ENCODE measurements around the gene ERFL. TPM values are rescaled to one million over a fixed set of nuclear protein-coding genes. Genes with fewer than 3 reads are reported as not detected.
A peak's percentile ranks its signal among the peaks of the same experiment; 100 is the strongest.

Gene ERFL
- polyA plus RNA-seq, 2 donors, result 0.07 to 0.24 TPM

DNA sequence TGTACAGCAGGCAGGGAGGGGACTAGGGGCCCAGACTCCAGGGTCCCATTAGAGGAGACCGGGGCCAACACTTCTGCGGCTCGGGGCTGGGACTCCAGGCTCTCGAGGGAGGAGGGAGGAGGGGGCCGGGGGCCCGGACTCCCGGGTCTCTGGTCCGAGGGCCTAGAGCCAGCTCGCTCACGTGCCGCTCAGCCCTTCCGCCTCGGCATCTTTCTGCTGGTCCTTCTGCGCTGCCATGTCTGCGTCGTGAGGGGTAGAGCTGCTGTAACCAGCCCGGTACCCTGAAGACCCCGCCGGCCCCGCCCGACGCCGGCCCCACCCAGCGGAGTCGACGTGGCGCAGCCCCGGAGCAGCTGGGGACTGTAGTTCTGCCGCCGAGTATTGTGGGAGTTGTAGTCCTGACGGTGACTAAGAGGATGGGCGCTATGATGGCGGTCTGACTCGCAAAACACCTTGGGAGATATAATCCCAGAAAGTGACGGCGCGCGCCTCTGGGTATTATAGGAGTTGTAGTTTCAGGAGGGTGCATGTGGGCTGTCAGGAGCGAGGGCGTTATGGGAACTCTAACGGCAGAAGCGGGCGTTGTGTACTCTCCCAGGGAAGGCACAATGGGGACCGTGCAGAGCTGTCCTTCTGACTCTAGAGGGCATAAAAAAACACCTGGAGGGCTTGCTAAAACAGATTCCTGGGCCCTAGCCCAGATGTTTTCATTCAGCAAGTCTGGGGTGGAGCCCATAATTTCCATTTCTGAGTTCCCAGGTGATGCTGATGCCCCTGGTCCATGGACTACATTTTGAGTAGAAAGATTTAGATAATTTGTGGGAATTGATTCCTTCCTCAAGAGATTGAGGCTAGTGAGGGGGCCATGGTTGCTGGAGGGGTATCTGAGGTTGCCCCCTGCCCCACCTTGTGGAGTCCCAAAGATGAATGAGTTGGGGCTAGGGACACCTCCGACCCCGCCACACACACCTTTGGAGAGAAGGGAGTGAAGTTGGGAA, 31.1 kb upstream of the ERFL start, which contains the start of gene RABAC1:
TSS of gene RABAC1 (minus strand) at position 266 of the 998 bp plus-strand sequence. CDS start at position 237, 29 bp downstream.
- H3K4me1 ChIP-seq (ENCODE audit: control insufficient read depth in 2 of 2, insufficient read depth in 2 of 2, low read length in 1 of 2), result peaks cover 0 to 6% of the 10 kb centered on the region in 2 donors
- H3K36me3 ChIP-seq (ENCODE audit: control insufficient read depth in 2 of 2, insufficient read depth in 2 of 2, low read length in 1 of 2), result peaks cover 0 to 11% of the 10 kb centered on the region in 2 donors
- no peaks in the 10 kb centered on the region for H3K27me3 ChIP-seq (ENCODE audit: control insufficient read depth in 1 of 2, insufficient read depth in 2 of 2, low read length in 2 of 2)
- no peaks in the 10 kb centered on the region for H3K9me3 ChIP-seq (ENCODE audit: control insufficient read depth in 2 of 2, insufficient read depth in 1 of 2, low read depth in 1 of 2, low read length in 1 of 2)
- H3K4me3 ChIP-seq (ENCODE audit: low read depth in 1 of 2, low read length in 2 of 2), result peak within 1 kb of the TSS; percentile 74 to 79
- H3K27ac ChIP-seq (ENCODE audit: low read depth in 2 of 2, low read length in 1 of 2), result peak within 1 kb of the TSS; percentile 84 to 91
- WGBS, 2 donors, result 5% methylated on average over 42 to 46 of the region's 46 CpGs

DNA sequence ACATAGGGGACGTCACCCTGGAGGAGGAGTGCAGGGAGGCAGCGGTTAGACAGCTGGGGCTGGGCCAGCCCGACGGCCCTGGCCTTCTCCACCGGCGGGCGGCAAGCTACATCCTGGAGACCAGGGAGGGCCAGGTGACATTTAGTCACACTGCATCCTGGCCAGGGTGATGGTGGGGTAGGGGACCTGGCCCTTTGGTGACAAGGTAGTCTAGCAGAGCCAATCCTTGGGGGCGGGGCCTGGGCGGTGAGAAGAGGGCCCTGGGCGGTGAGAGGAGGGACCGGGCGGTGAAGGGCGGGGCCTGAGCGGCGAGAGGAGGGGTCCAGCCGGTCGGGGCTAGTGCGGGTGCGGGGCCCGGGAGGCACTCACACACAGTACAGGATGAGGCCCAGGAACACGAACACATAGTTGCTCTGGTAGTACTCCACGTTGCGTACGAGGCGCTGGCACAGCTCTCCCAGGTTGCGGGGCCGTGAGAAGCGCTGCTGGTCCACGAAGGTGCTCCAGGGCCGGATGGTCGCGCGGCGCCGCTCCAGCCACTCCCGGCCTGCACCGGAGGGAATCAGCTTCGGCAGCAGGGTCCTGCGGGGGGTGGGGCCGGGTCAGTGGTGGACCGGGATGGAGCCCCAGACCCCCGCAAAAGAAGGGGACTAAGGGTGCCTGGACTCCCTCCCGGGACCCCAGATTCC, 30.3 kb upstream of the ERFL start:
- H3K9me3 ChIP-seq (ENCODE audit: control insufficient read depth in 2 of 2, insufficient read depth in 1 of 2, low read depth in 1 of 2, low read length in 1 of 2), result no peaks in the 10 kb centered on the region
- WGBS, 2 donors, result 1% methylated on average over 39 to 43 of the region's 43 CpGs
- H3K36me3 ChIP-seq (ENCODE audit: control insufficient read depth in 2 of 2, insufficient read depth in 2 of 2, low read length in 1 of 2), result peaks cover 0 to 11% of the 10 kb centered on the region in 2 donors
- H3K27me3 ChIP-seq (ENCODE audit: control insufficient read depth in 1 of 2, insufficient read depth in 2 of 2, low read length in 2 of 2), result no peaks in the 10 kb centered on the region
- H3K4me1 ChIP-seq (ENCODE audit: control insufficient read depth in 2 of 2, insufficient read depth in 2 of 2, low read length in 1 of 2), result peaks cover 0 to 6% of the 10 kb centered on the region in 2 donors
- peak overlapping the region; percentile 84 to 91 for H3K27ac ChIP-seq (ENCODE audit: low read depth in 2 of 2, low read length in 1 of 2)
- H3K4me3 ChIP-seq (ENCODE audit: low read depth in 1 of 2, low read length in 2 of 2), result peak overlapping the region; percentile 74 to 79

DNA sequence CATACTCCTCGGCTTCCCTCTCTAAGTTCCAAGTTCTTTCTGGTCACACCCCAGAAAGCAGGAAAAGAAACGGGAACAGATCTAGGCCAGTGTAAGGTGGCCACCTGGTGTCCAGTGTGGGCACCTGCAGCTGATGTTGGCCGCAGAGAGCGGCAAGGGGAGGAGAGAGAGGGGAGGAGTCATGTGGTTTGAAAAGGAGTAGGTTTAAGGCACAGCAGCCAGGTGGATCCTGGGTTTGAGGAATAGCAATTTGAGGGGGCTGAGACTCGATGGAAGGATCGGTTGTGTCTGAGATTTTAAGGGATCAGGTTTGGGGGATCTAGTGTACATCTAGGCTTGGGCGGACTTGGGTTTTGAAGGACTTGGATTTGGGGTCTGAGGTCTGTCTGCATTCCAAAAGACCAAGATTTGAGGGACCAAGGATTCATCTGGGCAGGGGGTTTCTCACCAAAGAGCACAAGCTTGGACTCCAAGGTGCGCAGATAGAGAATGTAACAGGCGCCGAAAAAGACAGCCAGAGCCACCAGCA, 29.7 kb upstream of the ERFL start:
- H3K27ac ChIP-seq (ENCODE audit: low read depth in 2 of 2, low read length in 1 of 2), result peak overlapping the region; percentile 84 to 91
- H3K4me1 ChIP-seq (ENCODE audit: control insufficient read depth in 2 of 2, insufficient read depth in 2 of 2, low read length in 1 of 2), result peaks cover 0 to 6% of the 10 kb centered on the region in 2 donors
- peak overlapping the region; percentile 74 to 79 for H3K4me3 ChIP-seq (ENCODE audit: low read depth in 1 of 2, low read length in 2 of 2)
- H3K9me3 ChIP-seq (ENCODE audit: control insufficient read depth in 2 of 2, insufficient read depth in 1 of 2, low read depth in 1 of 2, low read length in 1 of 2), result no peaks in the 10 kb centered on the region
- peaks cover 0 to 11% of the 10 kb centered on the region in 2 donors for H3K36me3 ChIP-seq (ENCODE audit: control insufficient read depth in 2 of 2, insufficient read depth in 2 of 2, low read length in 1 of 2)
- H3K27me3 ChIP-seq (ENCODE audit: control insufficient read depth in 1 of 2, insufficient read depth in 2 of 2, low read length in 2 of 2), result no peaks in the 10 kb centered on the region
- 15% methylated on average over 10 of the region's 10 CpGs for WGBS, 2 donors

DNA sequence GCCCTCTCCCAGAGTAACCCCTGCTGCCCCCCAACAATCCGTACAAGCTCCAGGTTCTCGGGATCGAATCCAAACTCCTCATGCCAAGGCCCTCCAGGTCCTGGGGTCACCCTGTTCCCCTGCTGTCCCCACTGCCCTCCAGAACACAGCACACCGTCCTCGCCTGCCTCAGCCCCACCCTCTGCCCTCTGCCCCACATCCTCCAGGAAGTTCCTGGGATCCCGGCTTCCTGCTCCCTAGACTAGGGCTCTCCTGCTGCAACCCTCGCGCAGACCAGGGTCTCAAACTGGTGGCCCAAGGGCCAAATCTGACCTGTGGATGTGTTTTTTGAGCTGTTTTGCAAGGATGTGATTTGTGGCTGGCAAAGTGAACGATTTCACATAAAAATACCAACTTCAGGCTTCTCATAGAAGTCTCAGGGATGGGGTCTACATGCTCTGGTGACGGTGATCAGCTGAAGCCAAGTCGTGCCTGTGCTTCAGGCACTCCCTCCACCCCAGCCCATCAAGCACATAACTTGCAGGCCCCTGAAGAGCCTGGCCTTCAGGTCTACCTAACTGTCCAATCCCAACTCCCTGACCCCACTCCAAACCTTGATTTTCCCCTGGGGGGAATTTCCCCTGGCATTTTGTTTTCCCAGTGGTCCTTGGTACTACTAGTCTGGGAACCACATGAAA, 29.1 kb upstream of the ERFL start:
- Histone ChIP-seq H3K4me1 (ENCODE audit: control insufficient read depth in 2 of 2, insufficient read depth in 2 of 2, low read length in 1 of 2) (peaks cover 0 to 6% of the 10 kb centered on the region in 2 donors), H3K9me3 (ENCODE audit: control insufficient read depth in 2 of 2, insufficient read depth in 1 of 2, low read depth in 1 of 2, low read length in 1 of 2) (no peaks in the 10 kb centered on the region), H3K27me3 (ENCODE audit: control insufficient read depth in 1 of 2, insufficient read depth in 2 of 2, low read length in 2 of 2) (no peaks in the 10 kb centered on the region), H3K4me3 (ENCODE audit: low read depth in 1 of 2, low read length in 2 of 2) (no peak overlapping the region), H3K27ac (ENCODE audit: low read depth in 2 of 2, low read length in 1 of 2) (peak overlapping the region; percentile 84 to 91), H3K36me3 (ENCODE audit: control insufficient read depth in 2 of 2, insufficient read depth in 2 of 2, low read length in 1 of 2) (peaks cover 0 to 11% of the 10 kb centered on the region in 2 donors)
- 80 to 85% methylated on average over 11 of the region's 11 CpGs for WGBS, 2 donors

DNA sequence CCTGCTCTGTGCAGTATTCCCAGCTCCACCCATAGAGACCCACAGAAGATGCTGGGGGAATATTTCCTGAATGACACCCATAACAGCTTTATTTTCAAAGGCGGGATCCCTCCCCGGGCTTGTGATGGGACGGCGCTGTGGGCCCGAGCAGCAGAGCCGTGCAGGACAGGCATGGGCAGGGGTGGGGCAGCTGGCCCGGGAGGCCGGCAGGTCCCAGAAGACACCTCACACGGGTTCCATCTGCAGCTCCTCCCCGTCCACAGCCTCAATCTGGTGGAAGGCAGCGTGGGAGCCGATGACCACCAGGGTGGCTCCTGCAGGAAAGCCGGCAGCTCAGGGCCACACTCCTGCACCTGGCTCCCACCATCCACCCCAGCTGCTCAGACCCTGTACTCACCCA, 28.4 kb upstream of the ERFL start:
- Histone ChIP-seq H3K9me3 (ENCODE audit: control insufficient read depth in 2 of 2, insufficient read depth in 1 of 2, low read depth in 1 of 2, low read length in 1 of 2) (no peaks in the 10 kb centered on the region), H3K27ac (ENCODE audit: low read depth in 2 of 2, low read length in 1 of 2) (no peak overlapping the region), H3K36me3 (ENCODE audit: control insufficient read depth in 2 of 2, insufficient read depth in 2 of 2, low read length in 1 of 2) (peaks cover 0 to 11% of the 10 kb centered on the region in 2 donors), H3K4me3 (ENCODE audit: low read depth in 1 of 2, low read length in 2 of 2) (no peak overlapping the region), H3K4me1 (ENCODE audit: control insufficient read depth in 2 of 2, insufficient read depth in 2 of 2, low read length in 1 of 2) (peaks cover 2 to 6% of the 10 kb centered on the region in 2 donors), H3K27me3 (ENCODE audit: control insufficient read depth in 1 of 2, insufficient read depth in 2 of 2, low read length in 2 of 2) (no peaks in the 10 kb centered on the region)
- 86 to 87% methylated on average over 13 of the region's 13 CpGs for WGBS, 2 donors

DNA sequence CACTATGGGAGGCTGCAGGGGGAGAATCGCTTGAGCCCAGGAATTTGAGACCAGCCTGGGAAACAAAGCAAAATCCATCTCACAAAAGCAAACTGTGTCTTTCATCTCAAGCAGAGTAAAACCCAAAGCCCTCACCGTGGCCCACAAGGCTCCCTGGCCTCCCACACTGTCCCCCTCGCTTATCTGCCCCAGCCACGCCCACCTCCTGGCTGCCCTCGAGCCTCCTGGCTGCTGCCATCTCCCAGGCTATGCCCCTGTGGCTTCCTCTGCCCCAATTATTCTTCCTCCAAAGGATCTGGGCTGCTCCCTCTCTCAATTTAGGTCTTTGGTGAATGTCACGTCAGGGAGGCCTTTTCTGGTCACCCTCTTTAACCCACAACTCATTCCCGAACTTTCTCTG, 27.3 kb upstream of the ERFL start:
- Histone ChIP-seq H3K36me3 (ENCODE audit: control insufficient read depth in 2 of 2, insufficient read depth in 2 of 2, low read length in 1 of 2) (peaks cover 0 to 11% of the 10 kb centered on the region in 2 donors), H3K27ac (ENCODE audit: low read depth in 2 of 2, low read length in 1 of 2) (no peak overlapping the region), H3K4me3 (ENCODE audit: low read depth in 1 of 2, low read length in 2 of 2) (no peak overlapping the region), H3K9me3 (ENCODE audit: control insufficient read depth in 2 of 2, insufficient read depth in 1 of 2, low read depth in 1 of 2, low read length in 1 of 2) (no peaks in the 10 kb centered on the region), H3K27me3 (ENCODE audit: control insufficient read depth in 1 of 2, insufficient read depth in 2 of 2, low read length in 2 of 2) (no peaks in the 10 kb centered on the region), H3K4me1 (ENCODE audit: control insufficient read depth in 2 of 2, insufficient read depth in 2 of 2, low read length in 1 of 2) (peaks cover 2 to 6% of the 10 kb centered on the region in 2 donors)
- WGBS, 2 donors, result 67 to 73% methylated on average over 7 of the region's 7 CpGs

DNA sequence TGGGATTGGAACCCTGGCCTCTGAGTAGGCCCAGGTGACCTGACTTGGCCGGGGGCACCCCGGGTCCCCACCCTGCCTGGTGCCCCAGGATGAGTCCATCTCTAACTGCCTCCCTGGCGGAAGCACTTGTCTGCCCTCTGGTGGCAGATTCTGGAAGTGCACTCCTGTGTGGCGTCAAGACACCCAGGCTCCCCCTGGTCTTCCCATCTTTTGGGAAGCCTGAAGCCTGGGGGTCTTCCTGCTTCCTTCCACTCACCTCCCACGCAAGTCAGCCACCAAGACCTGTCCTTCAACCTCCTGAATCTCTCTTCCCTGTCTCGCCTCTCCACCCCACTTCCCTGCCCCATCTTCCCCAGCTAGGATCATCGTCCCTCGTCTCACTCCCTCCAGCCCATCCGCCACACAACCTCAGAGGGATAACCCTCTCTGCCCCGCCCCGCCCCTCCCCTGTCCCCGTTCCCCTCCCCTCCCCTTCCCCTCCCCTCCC, 23.5 kb upstream of the ERFL start:
- Histone ChIP-seq H3K27ac (ENCODE audit: low read depth in 2 of 2, low read length in 1 of 2) (no peak overlapping the region), H3K9me3 (ENCODE audit: control insufficient read depth in 2 of 2, insufficient read depth in 1 of 2, low read depth in 1 of 2, low read length in 1 of 2) (no peaks in the 10 kb centered on the region), H3K27me3 (ENCODE audit: control insufficient read depth in 1 of 2, insufficient read depth in 2 of 2, low read length in 2 of 2) (no peaks in the 10 kb centered on the region), H3K4me3 (ENCODE audit: low read depth in 1 of 2, low read length in 2 of 2) (no peak overlapping the region), H3K4me1 (ENCODE audit: control insufficient read depth in 2 of 2, insufficient read depth in 2 of 2, low read length in 1 of 2) (peaks cover 0 to 2% of the 10 kb centered on the region in 2 donors), H3K36me3 (ENCODE audit: control insufficient read depth in 2 of 2, insufficient read depth in 2 of 2, low read length in 1 of 2) (peaks cover 0 to 11% of the 10 kb centered on the region in 2 donors)
- WGBS, 2 donors, result 2 to 7% methylated on average over 9 to 12 of the region's 12 CpGs

DNA sequence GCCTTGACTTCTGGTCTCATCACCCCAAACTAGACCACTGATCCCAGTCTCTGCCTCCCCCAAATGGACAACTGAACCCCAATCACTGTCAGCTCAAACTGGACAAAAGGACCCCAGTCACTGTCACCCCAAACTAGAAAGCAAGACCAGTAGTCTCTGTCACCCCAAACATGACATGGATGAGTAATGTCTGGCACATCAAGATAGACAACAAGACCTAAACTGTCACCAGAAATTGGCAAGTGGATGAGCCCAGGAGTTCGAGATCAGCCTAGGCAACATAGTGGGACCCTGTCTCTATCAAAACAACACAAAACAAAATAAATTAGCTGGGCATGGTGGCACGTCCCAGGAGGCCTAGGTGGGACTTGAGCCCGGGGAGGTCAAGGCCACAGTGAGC, 18.8 kb upstream of the ERFL start:
- Histone ChIP-seq H3K27ac (ENCODE audit: low read depth in 2 of 2, low read length in 1 of 2) (no peak overlapping the region), H3K36me3 (ENCODE audit: control insufficient read depth in 2 of 2, insufficient read depth in 2 of 2, low read length in 1 of 2) (no peaks in the 10 kb centered on the region), H3K4me3 (ENCODE audit: low read depth in 1 of 2, low read length in 2 of 2) (no peak overlapping the region), H3K9me3 (ENCODE audit: control insufficient read depth in 2 of 2, insufficient read depth in 1 of 2, low read depth in 1 of 2, low read length in 1 of 2) (no peaks in the 10 kb centered on the region), H3K27me3 (ENCODE audit: control insufficient read depth in 1 of 2, insufficient read depth in 2 of 2, low read length in 2 of 2) (no peaks in the 10 kb centered on the region), H3K4me1 (ENCODE audit: control insufficient read depth in 2 of 2, insufficient read depth in 2 of 2, low read length in 1 of 2) (peaks cover 0 to 2% of the 10 kb centered on the region in 2 donors)
- 91 to 92% methylated on average over 3 of the region's 3 CpGs for WGBS, 2 donors
